T-helper 1 cell treated with Interleukin-12 subunit alpha and Interleukin-12 subunit beta and Interleukin-4 antibody, amounts not matched to agents 30 ng/mL and 1 ng/mL, for 36 hours (primary cell): ENCODE data around the gene ASPN. TPM values are rescaled to one million over a fixed set of nuclear protein-coding genes. Genes with fewer than 3 reads are reported as not detected.

Source experiments
- intact Hi-C: fragments of 100-400 bp; cut with micrococcal nuclease; formaldehyde crosslinking; loops from one replicate; pipeline ENCODE4 v1.15.1; 2024
- total RNA-seq: library from RNA; stranded (reverse); gene quantifications from 2 replicates; pipeline ENCODE4 v1.2.3, GENCODE V29; 2022

ASPN gene
- not detected in 2 replicates for total RNA-seq

GRCh38 chr9:92482329-92482728 is at the start of gene ASPN:
ASPN (minus strand) TSS chr9:92482506.
- intact Hi-C loops: no loop called here

GRCh38 chr9:92530893-92531292 is 48.6 kb upstream of the ASPN start:
- intact Hi-C loops: no loop called here

- intact Hi-C loops: no loop called here
These were observed 46.8 kb upstream of the ASPN start for GRCh38 chr9:92529124-92529523.

DNA sequence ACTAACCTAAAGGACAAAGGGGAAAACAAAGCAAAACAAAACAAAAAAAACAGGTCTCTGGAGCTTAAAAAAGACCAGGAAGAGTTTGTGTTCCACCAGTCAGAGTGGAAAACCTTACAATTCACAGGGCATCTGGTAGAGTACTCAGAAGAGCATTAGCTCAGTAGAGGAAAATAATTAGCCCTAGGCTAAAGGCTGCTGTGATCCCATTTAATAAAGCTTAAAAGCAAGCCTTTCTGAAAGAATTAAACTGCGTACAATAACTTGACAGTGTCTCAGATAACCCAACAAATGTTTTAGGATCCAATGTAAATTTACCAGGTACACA is 46.2 kb upstream of the ASPN start:
- intact Hi-C loops: no loop called here

DNA sequence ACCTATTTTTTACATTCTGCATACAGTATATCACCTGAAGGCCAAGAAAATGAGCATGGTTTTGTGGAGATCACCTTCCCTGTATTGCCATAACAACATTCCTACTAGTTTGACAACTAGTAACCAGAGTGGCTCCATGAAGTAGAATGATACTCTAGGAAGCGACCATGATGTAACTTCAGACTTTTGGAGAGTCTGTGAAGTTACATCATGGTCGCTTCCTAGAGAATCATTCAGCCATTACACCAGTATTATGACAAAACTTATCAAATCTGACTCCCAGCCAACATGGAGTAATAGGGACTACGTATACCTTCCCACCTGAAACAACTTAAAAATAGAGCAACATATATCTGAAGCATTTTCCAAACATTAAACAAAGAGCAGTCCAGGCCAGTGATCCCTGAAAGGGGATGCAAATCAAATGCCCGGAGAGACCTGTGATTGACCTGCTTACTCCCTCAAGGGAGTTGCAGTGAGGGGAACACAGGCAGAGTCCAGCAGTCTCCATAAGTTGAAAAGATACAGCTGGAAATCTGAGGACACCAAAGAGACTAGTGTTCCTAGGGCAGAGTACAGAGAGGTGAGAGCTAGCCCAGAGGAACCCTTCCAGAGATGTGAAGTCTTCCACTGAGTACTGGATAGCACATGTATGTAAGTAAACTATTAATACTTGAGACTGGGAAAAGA is 45.7 kb upstream of the ASPN start:
- intact Hi-C loops: no loop called here

DNA sequence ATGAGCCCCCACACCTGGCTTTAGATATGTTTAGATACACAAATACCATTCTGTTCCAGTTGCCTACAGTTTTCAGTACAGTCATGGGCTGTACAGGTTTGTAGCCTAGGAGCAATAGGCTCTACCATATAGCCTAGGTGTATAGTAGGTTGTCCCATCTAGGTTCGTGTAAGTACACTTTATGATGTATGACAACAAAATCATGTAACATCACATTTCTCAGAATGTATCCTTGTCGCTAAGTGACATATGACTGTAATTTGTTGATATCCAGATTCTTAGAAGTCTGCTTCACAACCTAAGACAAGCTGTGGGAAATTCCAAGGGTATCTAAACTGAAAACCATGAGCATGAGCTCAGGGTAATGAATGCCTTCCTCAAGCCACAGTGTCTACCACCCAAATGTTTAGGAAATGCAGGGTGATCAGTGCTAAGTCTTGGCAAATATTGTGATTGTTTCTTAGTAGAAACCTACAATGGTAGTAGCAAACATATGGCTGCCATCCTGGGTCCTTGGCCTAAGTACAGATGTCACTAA is 45.1 kb upstream of the ASPN start:
- intact Hi-C loops: no loop called here

GRCh38 chr9:92525306-92525705 is 43.0 kb upstream of the ASPN start:
- intact Hi-C loops: no loop called here

- intact Hi-C loops: no loop called here
These were observed 42.6 kb upstream of the ASPN start for GRCh38 chr9:92524881-92525280.

DNA sequence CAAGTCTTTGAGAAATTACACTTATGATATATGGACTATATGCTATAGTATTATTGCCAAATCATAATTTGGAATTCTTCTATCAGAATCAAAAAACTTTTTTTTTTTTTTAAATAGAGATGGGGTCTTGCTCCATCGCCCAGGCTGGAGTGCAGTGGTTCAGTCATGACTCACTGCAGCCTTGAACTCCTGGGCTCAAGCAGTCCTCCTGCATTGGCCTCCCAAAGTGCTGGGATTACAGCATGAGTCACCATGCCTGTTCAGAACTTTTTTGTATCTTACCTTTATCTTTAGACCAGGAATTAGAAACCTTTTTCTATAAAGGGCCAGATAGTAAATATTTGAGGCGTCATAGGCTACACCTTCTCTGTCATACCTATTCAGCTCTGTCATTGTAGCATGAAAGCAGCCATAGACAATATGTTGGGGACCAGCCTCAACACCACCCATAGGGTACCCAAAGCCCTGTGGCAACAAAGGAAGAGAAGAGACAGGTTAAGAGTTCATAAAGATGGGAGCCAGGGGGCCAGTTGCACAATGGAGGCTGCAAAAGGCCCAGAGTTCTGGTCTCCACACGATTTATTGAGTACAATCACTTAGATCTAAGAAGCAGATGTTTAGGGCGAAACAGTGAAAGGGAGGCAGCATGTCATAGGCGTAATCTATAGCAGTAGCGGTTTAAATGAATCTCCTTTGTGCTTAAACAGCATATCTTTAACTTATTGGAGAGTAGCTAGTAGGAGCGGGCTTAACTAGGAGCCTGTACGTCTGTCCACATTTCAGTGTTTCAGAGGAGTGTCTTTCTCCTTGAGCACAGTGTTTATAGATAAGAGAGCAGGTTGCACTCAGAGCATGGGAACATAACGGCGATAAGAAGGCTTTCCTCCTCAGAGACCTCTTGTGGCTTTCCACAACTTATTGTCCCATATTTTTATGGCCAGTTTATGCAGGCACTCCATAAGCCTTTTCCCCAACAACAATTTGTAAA is 41.0 kb upstream of the ASPN start:
- intact Hi-C loops: no loop called here

DNA sequence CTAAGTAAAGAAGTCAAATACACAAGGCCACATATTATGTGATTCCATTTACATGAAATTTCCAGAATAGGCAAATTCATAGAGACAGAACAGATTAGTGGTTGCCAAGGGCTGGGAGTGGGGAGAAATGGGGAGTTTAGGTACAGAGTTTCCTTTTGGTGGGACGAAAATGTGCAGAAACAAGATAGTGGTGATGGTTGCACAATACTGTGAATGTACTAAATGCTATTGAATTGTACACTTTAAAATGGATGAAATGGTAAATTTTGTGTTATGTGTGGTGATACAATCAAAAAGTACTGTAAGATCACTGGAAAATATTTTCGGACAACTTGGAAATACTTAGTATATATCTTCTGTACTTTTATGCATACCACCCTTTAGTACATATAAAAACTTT is 38.5 kb upstream of the ASPN start:
- intact Hi-C loops: no loop called here

- intact Hi-C loops: no loop called here
These were observed 35.9 kb upstream of the ASPN start for GRCh38 chr9:92518199-92518598.

- intact Hi-C loops: no loop called here
These were observed 34.7 kb upstream of the ASPN start for GRCh38 chr9:92517046-92517445.

DNA sequence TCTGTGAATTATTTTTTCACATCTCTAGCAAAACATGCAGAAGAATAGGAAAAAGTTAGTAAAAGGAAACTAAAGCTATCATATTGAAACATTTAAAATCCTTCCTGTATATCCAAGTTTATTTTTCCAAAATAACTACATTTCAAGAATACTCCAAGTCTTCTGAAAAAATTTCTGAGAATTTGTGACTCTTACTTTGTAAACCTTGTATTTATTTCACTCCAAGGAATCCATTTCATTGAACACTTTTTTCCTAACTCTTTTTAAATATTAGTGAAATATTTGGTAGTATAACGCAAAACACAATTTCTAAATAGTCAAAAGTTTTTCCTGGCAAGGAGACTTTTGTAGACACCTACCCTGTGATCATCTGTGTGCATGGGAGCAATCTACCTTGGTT is 34.2 kb upstream of the ASPN start:
- intact Hi-C loops: no loop called here

GRCh38 chr9:92514635-92515034 is 32.3 kb upstream of the ASPN start:
- intact Hi-C loops: no loop called here

DNA sequence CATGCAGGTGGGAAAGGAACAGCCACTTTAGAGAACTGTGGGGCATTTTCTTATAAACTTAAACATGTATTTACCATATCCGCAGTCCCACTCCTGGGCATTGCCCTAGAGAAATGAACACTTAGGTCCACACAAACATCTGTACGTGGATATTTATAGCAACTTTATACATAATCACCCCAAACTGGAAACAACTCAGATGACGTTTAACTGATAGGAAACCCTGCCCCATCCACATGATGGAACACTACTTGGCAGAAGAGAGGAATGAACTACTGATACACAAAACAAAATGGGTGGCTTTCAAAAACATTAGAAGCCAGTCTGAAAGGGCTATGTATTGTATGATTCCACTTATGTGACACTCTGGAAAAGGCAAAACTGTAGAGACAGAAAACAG is 31.0 kb upstream of the ASPN start:
- intact Hi-C loops: no loop called here

- intact Hi-C loops: no loop called here
These were observed 30.3 kb upstream of the ASPN start for GRCh38 chr9:92512622-92513021.

DNA sequence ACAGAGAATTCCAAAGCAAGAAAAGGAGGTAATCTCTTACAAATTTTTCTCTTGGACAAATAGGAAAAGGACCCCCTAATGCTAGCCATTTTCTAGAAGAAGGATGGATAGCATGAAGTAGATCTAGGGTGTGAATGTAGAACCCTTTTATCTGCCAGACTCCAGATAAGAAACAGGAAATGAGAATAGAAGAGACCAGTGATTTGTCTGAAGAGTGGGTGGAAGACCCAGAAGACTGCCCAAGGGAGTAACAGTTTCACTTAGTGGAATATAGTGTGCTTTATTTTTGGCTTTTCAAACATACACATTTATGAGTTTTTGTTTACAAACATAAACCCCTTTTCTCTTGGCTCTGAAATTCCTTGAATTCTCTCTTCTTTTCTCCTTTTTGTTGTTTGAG is 28.4 kb upstream of the ASPN start:
- intact Hi-C loops: no loop called here

GRCh38 chr9:92509050-92509449 is 26.7 kb upstream of the ASPN start:
- intact Hi-C loops: no loop called here

DNA sequence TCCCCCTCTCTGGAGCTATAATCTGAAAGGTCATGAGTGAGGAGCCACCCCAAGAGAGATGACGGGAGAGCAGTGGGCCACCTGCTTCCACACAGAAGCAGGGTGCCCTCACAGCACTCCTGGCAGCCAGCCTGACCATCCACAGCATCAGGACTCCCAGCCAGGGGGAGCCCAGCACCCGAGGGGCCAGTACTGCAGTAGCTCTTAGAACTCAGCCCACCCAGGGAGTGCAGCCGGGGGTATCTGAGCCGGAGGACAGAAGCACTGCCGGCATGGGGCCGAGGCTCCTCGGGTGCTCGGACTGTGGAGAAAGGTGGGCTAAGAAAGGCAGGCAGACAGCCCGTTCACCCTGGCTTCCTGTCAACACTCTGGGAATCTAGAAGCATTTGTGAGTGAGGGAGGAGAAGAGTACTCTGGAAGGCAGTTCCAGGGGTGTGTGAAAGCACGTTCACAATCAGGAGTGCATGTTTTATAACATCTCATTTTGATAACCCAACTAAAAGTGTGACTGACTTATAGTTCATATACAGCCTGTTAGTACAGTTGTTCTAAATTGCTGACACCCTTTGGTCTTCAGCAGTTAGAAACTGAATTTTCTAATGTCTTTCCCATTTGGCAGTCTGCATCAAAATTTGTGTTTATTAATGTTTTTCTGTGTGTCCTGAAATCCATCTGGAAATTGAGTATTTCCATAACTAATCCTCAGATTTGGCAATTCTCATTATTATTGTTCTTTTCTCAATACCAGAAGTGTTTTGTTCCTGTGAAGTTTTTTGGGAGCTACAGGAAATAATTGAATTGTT is 25.9 kb upstream of the ASPN start:
- intact Hi-C loops: no loop called here

DNA sequence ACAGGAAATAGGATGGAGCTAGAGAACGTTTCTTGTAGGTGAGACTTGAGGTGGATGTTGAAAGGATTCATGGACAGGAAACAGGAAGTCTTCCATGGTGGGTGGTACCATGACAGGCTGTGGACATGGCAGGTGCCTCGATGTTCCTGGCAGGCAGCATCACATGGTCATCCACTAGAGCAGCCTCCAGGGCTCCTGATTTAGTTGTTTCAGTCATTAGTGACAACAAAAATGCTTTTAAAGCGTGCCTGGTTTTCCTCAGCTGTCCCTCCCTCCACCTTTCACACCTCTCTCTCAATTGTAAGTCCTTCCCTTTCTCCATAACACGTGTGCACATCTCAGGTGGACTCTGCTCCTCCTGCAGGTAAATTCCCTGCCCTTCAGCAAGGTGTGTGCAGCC is 25.2 kb upstream of the ASPN start:
- intact Hi-C loops: no loop called here

DNA sequence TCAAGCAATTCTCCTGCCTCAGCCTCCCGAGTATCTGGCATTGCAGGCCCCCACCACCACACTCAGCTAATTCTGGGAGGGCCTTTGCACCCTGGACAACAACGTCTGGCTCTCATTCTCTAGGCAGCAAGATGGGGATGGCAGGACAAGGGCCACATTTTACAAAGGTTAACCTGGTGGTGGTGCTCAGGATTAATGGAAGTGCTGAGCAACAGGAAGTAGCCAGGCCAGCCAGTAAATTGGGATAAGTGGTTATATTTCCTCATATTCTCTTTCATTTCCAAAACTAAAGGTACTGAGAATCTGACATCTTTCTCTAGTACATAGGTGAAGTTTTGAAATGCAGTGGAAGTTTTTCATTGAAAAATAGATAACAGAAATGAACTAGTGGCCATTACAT is 24.7 kb upstream of the ASPN start:
- intact Hi-C loops: no loop called here
